Activated naive CD8-positive, alpha-beta T cell treated with anti-CD3 and anti-CD28 coated beads for 36 hours (primary cell): ENCODE results near the gene PFKFB2. TPM values are rescaled to one million over a fixed set of nuclear protein-coding genes. Genes with fewer than 3 reads are reported as not detected.

ENCODE experiments used
- DNase-seq: peaks from one replicate; pipeline ENCODE4 v3.0.0; 2021
- H3K27ac Mint-ChIP-seq: one replicate; pipeline ENCODE4 v1.8.0; 2022; ENCODE audit warnings: mild to moderate bottlenecking, moderate library complexity, mixed read lengths
- H3K27me3 Mint-ChIP-seq: one replicate; pipeline ENCODE4 v1.8.0; 2022; ENCODE audit warnings: mild to moderate bottlenecking, mixed read lengths
- H3K36me3 Mint-ChIP-seq: one replicate; pipeline ENCODE4 v1.8.0; 2021; ENCODE audit warnings: mild to moderate bottlenecking, mixed read lengths
- H3K4me1 Mint-ChIP-seq: one replicate; pipeline ENCODE4 v1.8.0; 2021; ENCODE audit warnings: mixed read lengths
- H3K4me3 Mint-ChIP-seq: one replicate; pipeline ENCODE4 v1.8.0; 2022; ENCODE audit warnings: mild to moderate bottlenecking, moderate library complexity, mixed read lengths
- H3K9me3 Mint-ChIP-seq: one replicate; pipeline ENCODE4 v1.8.0; 2022; ENCODE audit warnings: mixed read lengths
- total RNA-seq, 2 experiments: library from RNA; stranded (reverse); gene quantifications; one replicate each; pipeline ENCODE4 v1.2.3, GENCODE V29; 2021

PFKFB2 gene
- total RNA-seq, 2 experiments from 2014 or later, result 3.9 to 5.2 TPM

GRCh38 chr1:207102659-207103058 lies 49.6 kb downstream of the PFKFB2 start:
- no peaks in the 10 kb centered on the region for H3K9me3 Mint-ChIP-seq
- H3K27me3 Mint-ChIP-seq, result no peaks in the 10 kb centered on the region
- H3K36me3 Mint-ChIP-seq, result peaks cover 14% of the 10 kb centered on the region
- no peak for DNase-seq
- H3K4me3 Mint-ChIP-seq, result no peak overlapping the region
- peaks cover 7% of the 10 kb centered on the region for H3K4me1 Mint-ChIP-seq
- H3K27ac Mint-ChIP-seq, result no peak overlapping the region

DNA sequence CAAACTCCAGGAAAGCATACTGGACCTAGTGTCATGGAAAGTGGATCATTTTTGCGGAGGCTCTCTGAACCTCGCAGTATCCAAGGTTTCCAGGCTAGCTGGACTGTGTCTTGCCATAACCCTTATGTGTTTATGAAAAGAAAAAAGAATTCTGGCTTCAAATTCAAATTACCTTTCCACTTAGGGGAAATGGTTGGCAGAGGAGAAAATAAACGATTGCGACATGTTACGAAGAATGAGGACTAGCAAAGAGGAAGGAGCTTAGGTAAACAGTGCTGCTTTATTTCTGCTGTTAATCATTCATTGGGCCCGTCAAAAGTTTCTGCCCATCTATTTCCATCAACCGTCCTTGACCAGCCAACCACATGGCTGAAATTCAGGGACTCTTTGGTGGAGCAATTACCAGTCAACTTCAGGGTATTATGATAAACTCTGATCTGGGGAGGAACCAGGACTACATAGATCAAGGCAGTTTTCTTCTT lies 50.9 kb downstream of the PFKFB2 start, which contains the start of gene C4BPA:
Gene C4BPA, plus strand, starts transcription at position 342 of the 482 bp plus-strand sequence. CDS start 8,793 bp downstream, outside the sequence.
- Mint-ChIP-seq H3K4me3 (no peak within 1 kb of the TSS), H3K9me3 (no peaks in the 10 kb centered on the region), H3K27me3 (no peaks in the 10 kb centered on the region)

DNA sequence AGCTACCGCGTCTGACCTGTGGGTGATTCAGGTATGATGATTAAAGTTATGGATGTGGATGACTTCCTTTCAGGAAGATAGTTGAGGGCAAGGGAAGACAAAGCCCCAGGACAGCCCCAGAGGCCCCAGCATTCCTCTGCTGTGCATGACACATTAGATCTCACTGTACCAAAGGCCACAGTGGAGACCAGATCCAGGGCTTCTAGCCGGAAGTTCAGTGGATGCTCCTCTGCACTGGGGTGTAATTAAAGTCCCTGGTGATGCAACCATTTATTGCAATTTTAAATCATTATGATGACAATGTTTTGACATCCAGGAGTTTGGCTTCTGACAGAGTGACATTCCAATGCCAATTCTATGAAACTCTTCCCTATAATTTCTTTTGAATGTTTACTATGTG lies 55.9 kb downstream of the PFKFB2 start:
- H3K4me3 Mint-ChIP-seq, result no peak overlapping the region
- H3K27ac Mint-ChIP-seq, result no peak overlapping the region
- H3K9me3 Mint-ChIP-seq, result no peaks in the 10 kb centered on the region
- no peaks in the 10 kb centered on the region for H3K4me1 Mint-ChIP-seq
- no peaks in the 10 kb centered on the region for H3K36me3 Mint-ChIP-seq
- no peak for DNase-seq
- peaks cover 5% of the 10 kb centered on the region for H3K27me3 Mint-ChIP-seq

More for the DNA sequence above, 50.9 kb downstream of the PFKFB2 start, which contains the start of gene C4BPA:
- no peaks in the 10 kb centered on the region for H3K4me1 Mint-ChIP-seq
- no peak for DNase-seq
- no peak within 1 kb of the TSS for H3K27ac Mint-ChIP-seq
- H3K36me3 Mint-ChIP-seq, result peaks cover 4% of the 10 kb centered on the region

DNA sequence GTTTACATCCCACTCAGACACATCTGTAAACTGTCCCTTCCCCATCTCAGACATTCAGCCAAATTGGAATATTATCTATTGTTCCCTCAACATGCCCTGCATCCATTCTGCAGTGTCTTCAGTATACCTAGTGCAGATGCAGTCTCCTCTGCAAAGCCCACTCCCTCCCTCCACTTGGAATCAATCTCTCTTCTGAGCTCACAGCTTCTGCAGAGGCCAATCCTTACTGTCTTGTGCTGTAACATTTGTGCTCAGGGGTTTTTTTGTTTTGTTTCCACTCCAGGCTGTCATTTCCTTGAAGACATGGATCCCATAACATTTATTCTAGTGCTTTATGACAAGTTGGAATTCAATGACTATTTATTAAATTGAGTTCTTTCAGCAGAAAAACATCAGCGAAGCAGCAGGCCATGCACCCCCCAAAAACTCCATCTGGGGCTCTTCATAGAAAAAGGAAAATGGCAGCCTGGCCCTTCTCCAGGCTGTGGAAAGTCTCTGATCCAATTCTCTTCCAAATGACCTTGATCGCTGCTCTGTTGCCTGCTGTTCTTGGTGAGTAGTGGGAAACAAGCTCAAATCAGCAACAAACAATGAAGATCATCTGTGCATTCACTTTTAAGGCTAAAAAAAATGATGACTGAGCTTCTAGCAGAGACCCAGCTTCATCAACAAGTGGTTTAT lies 59.7 kb downstream of the PFKFB2 start:
- no peak overlapping the region for H3K27ac Mint-ChIP-seq
- H3K27me3 Mint-ChIP-seq, result peaks cover 6% of the 10 kb centered on the region
- H3K4me3 Mint-ChIP-seq, result no peak overlapping the region
- no peaks in the 10 kb centered on the region for H3K36me3 Mint-ChIP-seq
- no peaks in the 10 kb centered on the region for H3K4me1 Mint-ChIP-seq
- no peaks in the 10 kb centered on the region for H3K9me3 Mint-ChIP-seq
- DNase-seq, result no peak

DNA sequence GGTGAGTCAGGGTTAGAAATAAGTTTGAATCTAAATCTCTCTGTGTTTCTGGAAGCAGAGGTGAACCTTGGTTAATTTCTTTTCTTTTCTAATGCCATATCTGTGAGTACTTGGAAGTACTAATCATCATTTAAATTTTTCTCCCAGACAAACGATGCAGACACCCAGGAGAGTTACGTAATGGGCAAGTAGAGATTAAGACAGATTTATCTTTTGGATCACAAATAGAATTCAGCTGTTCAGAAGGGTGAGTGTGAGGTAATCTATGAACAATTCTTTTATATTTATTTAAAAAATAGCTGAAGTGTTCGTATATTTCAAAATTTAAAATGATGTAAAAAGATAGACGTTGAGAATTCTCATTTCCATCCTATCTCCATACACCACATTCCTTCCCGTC lies 62.2 kb downstream of the PFKFB2 start:
- Mint-ChIP-seq H3K36me3 (no peaks in the 10 kb centered on the region), H3K27me3 (peaks cover 10% of the 10 kb centered on the region), H3K4me1 (no peaks in the 10 kb centered on the region), H3K4me3 (no peak overlapping the region), H3K9me3 (no peaks in the 10 kb centered on the region), H3K27ac (no peak overlapping the region)
- no peak for DNase-seq

DNA sequence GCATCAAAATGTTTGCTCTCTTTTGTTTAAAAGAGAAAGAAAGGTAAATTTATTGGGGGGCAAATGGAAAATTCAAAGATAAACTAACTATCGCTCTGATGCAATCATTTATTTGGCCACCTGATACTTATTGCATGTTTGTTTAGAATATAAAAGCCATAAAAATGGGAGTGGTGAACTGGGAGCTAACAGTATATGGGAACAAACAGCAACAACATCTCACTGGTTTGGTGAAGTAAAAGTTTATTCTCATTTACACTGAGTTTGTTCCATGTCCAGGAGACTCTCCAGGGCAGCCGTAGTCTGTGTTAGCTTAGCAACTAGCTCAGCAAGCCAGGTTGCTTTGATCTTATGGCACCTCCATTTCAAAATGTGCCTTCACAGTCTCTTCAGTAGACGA lies 71.3 kb downstream of the PFKFB2 start:
- no peak overlapping the region for H3K4me3 Mint-ChIP-seq
- H3K27me3 Mint-ChIP-seq, result peaks cover 8% of the 10 kb centered on the region
- no peak overlapping the region for H3K27ac Mint-ChIP-seq
- H3K4me1 Mint-ChIP-seq, result no peaks in the 10 kb centered on the region
- DNase-seq, result no peak
- peaks cover 1% of the 10 kb centered on the region for H3K36me3 Mint-ChIP-seq
- H3K9me3 Mint-ChIP-seq, result peaks cover 15% of the 10 kb centered on the region

DNA sequence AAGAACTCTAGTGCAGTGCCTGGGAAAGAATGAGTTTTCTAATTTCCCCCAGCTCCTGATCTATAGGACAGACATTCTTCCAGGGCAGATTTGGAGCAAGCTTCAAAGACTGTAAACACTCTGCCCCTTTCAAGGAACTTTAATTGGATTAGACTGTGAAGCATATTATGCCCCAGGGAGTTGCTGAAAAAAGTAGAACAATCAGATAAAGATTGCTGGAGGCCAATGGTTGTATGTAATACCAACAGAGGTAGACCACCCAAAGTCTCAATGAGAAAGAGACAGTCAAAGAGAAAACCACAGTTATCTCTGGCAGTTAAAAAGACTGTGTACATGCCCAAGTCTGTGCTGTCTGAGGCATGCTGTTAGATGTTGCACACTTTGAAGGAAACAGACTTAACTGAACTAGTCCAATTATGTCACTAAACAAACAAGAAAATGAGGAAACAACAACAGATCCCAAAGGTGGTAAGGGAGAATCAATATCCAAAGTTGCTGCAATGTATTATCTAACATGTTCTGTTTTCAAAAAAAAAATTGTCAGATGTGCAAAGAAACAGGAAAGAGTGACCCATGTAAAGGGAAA lies 75.4 kb downstream of the PFKFB2 start:
- Mint-ChIP-seq H3K4me3 (no peak overlapping the region), H3K27ac (no peak overlapping the region), H3K27me3 (no peaks in the 10 kb centered on the region), H3K36me3 (peaks cover 2% of the 10 kb centered on the region), H3K9me3 (peaks cover 26% of the 10 kb centered on the region), H3K4me1 (no peaks in the 10 kb centered on the region)
- no peak for DNase-seq

GRCh38 chr1:207129053-207129452 lies 76.0 kb downstream of the PFKFB2 start:
- no peak overlapping the region for H3K4me3 Mint-ChIP-seq
- no peaks in the 10 kb centered on the region for H3K4me1 Mint-ChIP-seq
- no peak overlapping the region for H3K27ac Mint-ChIP-seq
- H3K36me3 Mint-ChIP-seq, result peaks cover 2% of the 10 kb centered on the region
- peaks cover 26% of the 10 kb centered on the region for H3K9me3 Mint-ChIP-seq
- no peaks in the 10 kb centered on the region for H3K27me3 Mint-ChIP-seq
- DNase-seq, result no peak

Other genes starting within 250 kb of the PFKFB2 start
- not detected for gene IL20, start 187.7 kb upstream of the PFKFB2 start, total RNA-seq
- under 1 TPM; 0.54 to 0.72 TPM for gene IL24, start 155.8 kb upstream of the PFKFB2 start, total RNA-seq
- 10 to 100 TPM; 42.9 to 45.5 TPM for gene FCMR, start 131.3 kb upstream of the PFKFB2 start, total RNA-seq
- gene PIGR, start 106.8 kb upstream of the PFKFB2 start, total RNA-seq, result under 1 TPM; 0.08 to 0.10 TPM
- not detected for gene FCAMR, start 82.8 kb upstream of the PFKFB2 start, total RNA-seq
- under 1 TPM in 1 of 2 experiments, not detected in 1; 0.08 TPM for gene C1orf116, start 20.5 kb upstream of the PFKFB2 start, total RNA-seq
- gene YOD1, start 2.1 kb upstream of the PFKFB2 start, total RNA-seq, result 10 to 100 TPM; 10.8 to 10.9 TPM
- 1 to 10 TPM; 1.2 to 1.6 TPM for gene C4BPB, start 35.6 kb downstream of the PFKFB2 start, total RNA-seq
- gene C4BPA, start 51.0 kb downstream of the PFKFB2 start, total RNA-seq, result not detected